Stimulated activated effector memory CD8-positive, alpha-beta T cell treated with anti-CD3 and anti-CD28 coated beads, Interleukin-12 subunit alpha, Interleukin-12 subunit beta, amount 100 ng/mL, for 72 hours (primary cell): ENCODE results near the gene CTPS2.
"Not testable (repeated sequence)": the region's sequence is repeated elsewhere in the genome, so short reads cannot be mapped to it uniquely, and the experiment has no call there.

Source experiments
- ATAC-seq: fragments of 150-1000 bp; cut with Tn5 transposase; 2 replicates; pipeline ENCODE4 v1.10.0; 2021
- DNase-seq, 2 donors: peaks; one replicate each; pipeline ENCODE4 v3.0.0; 2021 to 2022; ENCODE audit warnings: low spot score in 2 of 2
- H3K27ac Mint-ChIP-seq: one replicate; pipeline ENCODE4 v1.8.0; 2022; ENCODE audit warnings: mild to moderate bottlenecking, mixed read lengths
- H3K36me3 Mint-ChIP-seq: one replicate; pipeline ENCODE4 v1.8.0; 2022; ENCODE audit warnings: mild to moderate bottlenecking, mixed read lengths
- H3K4me1 Mint-ChIP-seq: one replicate; pipeline ENCODE4 v1.8.0; 2022; ENCODE audit warnings: mixed read lengths
- H3K4me3 Mint-ChIP-seq: one replicate; pipeline ENCODE4 v1.8.0; 2022; ENCODE audit warnings: mild to moderate bottlenecking, mixed read lengths
- H3K9me3 Mint-ChIP-seq: one replicate; pipeline ENCODE4 v1.8.0; 2022; ENCODE audit warnings: mixed read lengths

Gene CTPS2

DNA sequence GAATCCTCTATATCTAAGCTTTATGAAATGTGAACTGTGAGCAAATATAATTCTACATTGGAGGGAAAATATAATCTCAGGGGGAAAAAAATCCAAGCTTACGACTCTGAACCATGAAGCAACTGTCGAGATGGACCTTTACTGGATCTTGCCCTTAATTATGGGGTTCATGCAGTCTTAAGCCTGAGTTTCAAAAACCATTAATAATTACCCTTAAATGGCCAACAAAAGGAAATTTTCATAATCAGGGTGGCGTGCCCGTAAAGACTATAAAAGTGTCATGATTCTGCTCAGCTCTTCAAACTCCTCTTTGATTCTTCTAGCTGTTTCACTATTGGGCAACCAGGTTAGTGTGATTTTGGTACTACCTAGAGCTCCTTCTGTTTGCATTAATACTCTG lies 62.6 kb downstream of the CTPS2 start, which contains the start of gene S100G:
TSS of gene S100G (plus strand) at position 301 of the 400 bp plus-strand sequence. CDS start 849 bp downstream, outside the sequence.
- H3K27ac Mint-ChIP-seq = no peak within 1 kb of the TSS
- no peak for ATAC-seq
- no peak within 1 kb of the TSS for H3K4me3 Mint-ChIP-seq

GRCh38 chrX:16646366-16647138 lies 65.9 kb downstream of the CTPS2 start:
- H3K36me3 Mint-ChIP-seq = no peaks in the 10 kb centered on the region
- H3K4me3 Mint-ChIP-seq = no peak overlapping the region
- ATAC-seq (no peak), DNase-seq (no peak)
- no peaks in the 10 kb centered on the region for H3K9me3 Mint-ChIP-seq
- H3K4me1 Mint-ChIP-seq = no peaks in the 10 kb centered on the region
- no peak overlapping the region for H3K27ac Mint-ChIP-seq

More for the DNA sequence above, 62.6 kb downstream of the CTPS2 start, which contains the start of gene S100G:
- no peaks in the 10 kb centered on the region for H3K9me3 Mint-ChIP-seq
- no peaks in the 10 kb centered on the region for H3K36me3 Mint-ChIP-seq
- no peaks in the 10 kb centered on the region for H3K4me1 Mint-ChIP-seq
- no peak for DNase-seq

- ATAC-seq = no peak
- H3K36me3 Mint-ChIP-seq = no peaks in the 10 kb centered on the region
- no peaks in the 10 kb centered on the region for H3K4me1 Mint-ChIP-seq
- no peaks in the 10 kb centered on the region for H3K9me3 Mint-ChIP-seq
- no peak overlapping the region for H3K4me3 Mint-ChIP-seq
- H3K27ac Mint-ChIP-seq = no peak overlapping the region
- no peak for DNase-seq
Observed at GRCh38 chrX:16643176-16643575, 69.3 kb downstream of the CTPS2 start.

DNA sequence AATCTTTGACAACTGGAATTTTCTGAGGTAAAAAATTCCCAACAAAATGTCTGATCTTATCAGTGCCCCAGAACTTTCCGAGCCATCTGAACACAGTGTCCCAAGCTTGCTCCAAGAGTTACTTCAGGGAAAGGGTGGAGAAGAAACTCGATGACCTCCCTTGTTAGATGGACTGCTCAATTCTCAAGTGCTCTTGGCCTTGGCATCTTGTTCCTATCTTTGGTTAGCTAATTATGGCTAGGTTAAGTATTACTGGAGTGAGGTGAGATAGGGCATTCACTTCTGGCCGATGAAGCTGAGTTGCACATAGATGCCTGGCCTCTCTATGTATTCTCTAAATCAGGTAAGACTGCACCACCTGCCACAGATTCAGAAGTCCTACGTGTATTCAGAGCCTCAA lies 71.6 kb downstream of the CTPS2 start:
- no peak overlapping the region for H3K4me3 Mint-ChIP-seq
- ATAC-seq = no peak
- no peak overlapping the region for H3K27ac Mint-ChIP-seq
- no peaks in the 10 kb centered on the region for H3K36me3 Mint-ChIP-seq
- no peaks in the 10 kb centered on the region for H3K9me3 Mint-ChIP-seq
- no peaks in the 10 kb centered on the region for H3K4me1 Mint-ChIP-seq
- DNase-seq = no peak

DNA sequence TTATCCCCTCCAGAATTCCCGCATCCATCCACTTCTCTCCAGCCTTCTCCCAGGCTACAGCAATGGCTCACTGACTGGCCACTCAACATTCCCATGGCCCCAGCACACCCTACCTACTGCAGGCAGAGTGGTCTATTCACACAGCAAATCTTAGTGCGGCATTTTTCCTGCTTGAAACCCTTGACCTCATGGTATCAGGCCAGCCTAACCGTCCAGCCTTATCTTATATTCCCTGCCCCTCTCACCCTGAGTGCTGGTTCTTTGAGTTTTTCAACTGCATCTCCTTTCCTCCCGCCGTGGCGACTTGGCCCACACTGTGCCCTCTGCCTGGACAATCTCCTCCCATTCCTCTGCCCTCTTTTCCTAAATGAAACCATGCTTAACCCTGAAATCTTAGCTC lies 72.5 kb downstream of the CTPS2 start:
- ATAC-seq (no peak), DNase-seq (no peak)
- Mint-ChIP-seq H3K9me3 (no peaks in the 10 kb centered on the region), H3K4me1 (no peaks in the 10 kb centered on the region), H3K36me3 (no peaks in the 10 kb centered on the region), H3K4me3 (no peak overlapping the region), H3K27ac (no peak overlapping the region)

- Mint-ChIP-seq H3K9me3 (no peaks in the 10 kb centered on the region), H3K4me1 (no peaks in the 10 kb centered on the region), H3K4me3 (no peak overlapping the region), H3K27ac (no peak overlapping the region), H3K36me3 (no peaks in the 10 kb centered on the region)
- DNase-seq (no peak), ATAC-seq (no peak)
Observed at GRCh38 chrX:16638533-16638932, 73.9 kb downstream of the CTPS2 start.

DNA sequence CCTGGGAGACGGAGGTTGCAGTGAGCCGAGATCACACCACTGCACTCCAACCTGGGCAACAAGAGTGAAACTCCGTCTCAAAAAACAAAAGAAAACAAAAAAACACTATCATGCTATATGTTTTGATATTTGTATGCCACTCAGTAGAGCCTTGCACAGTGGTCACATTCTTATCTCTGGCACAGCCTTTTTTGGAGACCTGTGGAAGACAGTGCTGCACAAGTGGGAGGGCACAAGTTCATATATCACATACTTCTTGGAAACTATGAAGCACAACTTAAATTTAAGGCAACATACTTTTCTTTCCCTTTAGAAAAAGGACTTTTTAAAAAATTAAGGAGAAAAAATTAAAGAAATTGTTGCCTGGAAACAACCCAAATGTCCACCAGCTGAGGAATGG lies 76.9 kb downstream of the CTPS2 start:
- Mint-ChIP-seq H3K36me3 (no peaks in the 10 kb centered on the region), H3K27ac (no peak overlapping the region), H3K9me3 (no peaks in the 10 kb centered on the region), H3K4me1 (no peaks in the 10 kb centered on the region), H3K4me3 (no peak overlapping the region)
- no peak for DNase-seq
- ATAC-seq = no peak

DNA sequence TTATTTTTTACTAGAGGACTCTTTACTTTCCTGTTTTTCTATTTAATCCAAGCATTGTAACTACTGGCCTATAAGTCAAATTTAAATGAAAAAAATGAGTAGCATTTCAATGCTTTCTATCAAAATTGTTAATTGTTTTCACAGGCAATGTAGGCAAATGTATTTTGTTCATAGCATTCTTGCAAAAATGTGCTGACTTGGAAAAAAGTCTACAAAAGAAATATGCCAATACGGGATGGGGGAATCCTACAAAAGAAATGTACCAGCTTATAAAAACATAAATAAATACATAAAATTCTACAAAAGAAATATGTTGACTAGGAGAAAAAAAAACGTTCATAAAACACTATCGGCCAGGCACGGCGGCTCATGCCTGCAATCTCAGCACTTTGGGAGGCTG lies 77.4 kb downstream of the CTPS2 start:
- Mint-ChIP-seq H3K4me3 (no peak overlapping the region), H3K36me3 (no peaks in the 10 kb centered on the region), H3K9me3 (no peaks in the 10 kb centered on the region), H3K27ac (no peak overlapping the region), H3K4me1 (no peaks in the 10 kb centered on the region)
- no peak for DNase-seq
- ATAC-seq = no peak

DNA sequence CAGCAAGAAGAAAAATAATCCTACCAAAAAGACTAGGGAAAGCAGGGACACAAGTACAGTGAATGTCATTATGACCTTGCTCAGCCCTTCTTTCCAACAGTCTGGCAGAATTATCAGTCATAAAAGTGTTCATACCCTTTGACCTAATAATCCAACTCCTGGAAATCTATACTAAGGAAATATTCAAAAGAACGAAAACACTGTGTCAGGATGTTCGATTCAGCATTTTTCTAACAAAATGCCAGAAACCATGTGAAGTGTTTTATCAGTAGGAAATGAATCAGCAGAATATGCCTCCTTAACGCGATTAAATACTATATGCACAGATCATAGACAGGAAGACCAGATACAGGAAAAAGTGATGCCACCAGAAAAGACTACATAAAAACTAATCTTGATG lies 78.7 kb downstream of the CTPS2 start:
- ATAC-seq (no peak), DNase-seq (no peak)
- Mint-ChIP-seq H3K36me3 (no peaks in the 10 kb centered on the region), H3K4me3 (no peak overlapping the region), H3K9me3 (no peaks in the 10 kb centered on the region), H3K4me1 (no peaks in the 10 kb centered on the region), H3K27ac (no peak overlapping the region)

GRCh38 chrX:16629909-16630308 lies 82.6 kb downstream of the CTPS2 start:
- ATAC-seq (no peak), DNase-seq (no peak)
- no peaks in the 10 kb centered on the region for H3K9me3 Mint-ChIP-seq
- no peak overlapping the region for H3K4me3 Mint-ChIP-seq
- H3K27ac Mint-ChIP-seq = no peak overlapping the region
- no peaks in the 10 kb centered on the region for H3K36me3 Mint-ChIP-seq
- H3K4me1 Mint-ChIP-seq = no peaks in the 10 kb centered on the region

DNA sequence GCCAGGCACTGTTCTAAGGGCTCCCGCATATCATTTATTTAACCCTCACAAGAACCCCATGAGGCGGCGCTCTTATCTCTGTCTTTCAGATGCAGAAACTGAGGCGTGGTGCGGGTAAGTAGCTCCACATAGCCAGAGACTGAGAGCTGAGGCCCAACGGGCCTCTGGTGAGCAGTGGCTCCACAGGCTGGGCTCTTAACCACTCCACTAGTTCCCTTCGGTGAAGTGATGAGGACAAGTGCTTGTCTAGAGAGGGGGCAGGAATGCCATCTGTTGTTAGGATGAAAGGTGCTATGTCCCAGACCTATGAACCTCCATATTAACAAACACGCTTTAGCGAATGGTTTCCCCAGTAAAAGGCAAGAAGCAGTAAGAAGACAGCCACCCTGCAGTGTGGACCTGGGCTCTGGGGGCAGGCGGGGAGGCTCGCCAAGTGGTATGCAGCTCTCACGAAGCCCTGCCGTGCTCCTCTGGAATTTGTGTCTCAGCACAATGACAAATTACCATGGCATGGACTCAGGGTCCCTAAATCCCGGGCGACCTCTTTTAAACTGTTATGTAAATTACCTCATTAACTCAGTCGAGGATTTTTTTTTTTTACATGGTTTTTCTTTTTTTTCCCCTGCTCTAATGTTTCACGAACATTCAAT lies 83.4 kb downstream of the CTPS2 start:
- no peak for DNase-seq
- Mint-ChIP-seq H3K27ac (no peak overlapping the region), H3K36me3 (no peaks in the 10 kb centered on the region), H3K4me3 (no peak overlapping the region), H3K4me1 (no peaks in the 10 kb centered on the region), H3K9me3 (no peaks in the 10 kb centered on the region)
- ATAC-seq = no peak

- not testable (repeated sequence) for H3K36me3 Mint-ChIP-seq, H3K27ac Mint-ChIP-seq, H3K9me3 Mint-ChIP-seq, H3K4me3 Mint-ChIP-seq, DNase-seq, ATAC-seq, H3K4me1 Mint-ChIP-seq
Observed at GRCh38 chrX:16628511-16628910, 84.0 kb downstream of the CTPS2 start.

GRCh38 chrX:16619024-16619423 lies 93.4 kb downstream of the CTPS2 start:
- no peak overlapping the region for H3K4me3 Mint-ChIP-seq
- H3K4me1 Mint-ChIP-seq = no peaks in the 10 kb centered on the region
- H3K27ac Mint-ChIP-seq = no peak overlapping the region
- no peak for DNase-seq
- ATAC-seq = no peak
- no peaks in the 10 kb centered on the region for H3K9me3 Mint-ChIP-seq
- peaks cover 3% of the 10 kb centered on the region for H3K36me3 Mint-ChIP-seq

DNA sequence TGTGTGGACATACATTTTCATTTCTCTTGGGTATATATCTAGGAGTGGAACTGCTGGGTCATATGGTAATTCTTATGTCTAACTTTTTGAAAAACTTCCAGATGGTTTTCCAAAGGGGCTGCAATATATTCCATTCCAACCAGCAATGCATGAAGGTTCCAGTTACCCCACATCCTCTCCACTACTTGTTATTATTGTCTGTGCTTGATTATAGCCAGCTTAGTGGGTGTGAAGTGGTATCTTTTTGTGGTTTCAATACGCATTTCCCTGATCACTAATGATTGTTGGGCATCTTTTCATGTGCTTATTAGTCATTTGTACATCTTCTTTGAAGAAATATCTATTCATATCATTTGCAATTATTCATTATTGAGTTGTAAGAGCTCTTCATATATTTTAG lies 94.0 kb downstream of the CTPS2 start:
- no peak overlapping the region for H3K4me3 Mint-ChIP-seq
- H3K27ac Mint-ChIP-seq = no peak overlapping the region
- H3K36me3 Mint-ChIP-seq = peaks cover 7% of the 10 kb centered on the region
- no peak for ATAC-seq
- DNase-seq = no peak
- H3K4me1 Mint-ChIP-seq = no peaks in the 10 kb centered on the region
- no peaks in the 10 kb centered on the region for H3K9me3 Mint-ChIP-seq

DNA sequence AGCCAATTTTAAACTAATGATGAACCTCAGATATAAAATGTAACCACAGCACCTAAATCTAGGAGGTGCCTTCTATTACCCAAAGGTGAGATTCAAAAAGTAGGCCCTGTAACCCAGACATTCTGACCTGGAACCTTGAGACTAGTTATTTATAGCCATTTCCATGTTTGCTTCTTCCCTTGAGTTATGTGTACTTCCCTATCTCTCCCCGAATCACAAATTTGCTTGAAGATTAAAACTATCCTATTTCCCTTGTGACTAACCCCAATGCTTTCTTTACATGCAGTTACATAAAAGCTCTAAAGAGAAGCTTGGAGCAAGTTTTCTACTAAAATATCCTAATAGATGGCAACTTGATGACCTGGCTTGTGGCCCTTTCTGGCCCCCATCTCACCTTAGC lies 95.1 kb downstream of the CTPS2 start:
- no peak overlapping the region for H3K27ac Mint-ChIP-seq
- DNase-seq (no peak), ATAC-seq (no peak)
- no peaks in the 10 kb centered on the region for H3K4me1 Mint-ChIP-seq
- no peaks in the 10 kb centered on the region for H3K9me3 Mint-ChIP-seq
- H3K4me3 Mint-ChIP-seq = no peak overlapping the region
- peaks cover 7% of the 10 kb centered on the region for H3K36me3 Mint-ChIP-seq

DNA sequence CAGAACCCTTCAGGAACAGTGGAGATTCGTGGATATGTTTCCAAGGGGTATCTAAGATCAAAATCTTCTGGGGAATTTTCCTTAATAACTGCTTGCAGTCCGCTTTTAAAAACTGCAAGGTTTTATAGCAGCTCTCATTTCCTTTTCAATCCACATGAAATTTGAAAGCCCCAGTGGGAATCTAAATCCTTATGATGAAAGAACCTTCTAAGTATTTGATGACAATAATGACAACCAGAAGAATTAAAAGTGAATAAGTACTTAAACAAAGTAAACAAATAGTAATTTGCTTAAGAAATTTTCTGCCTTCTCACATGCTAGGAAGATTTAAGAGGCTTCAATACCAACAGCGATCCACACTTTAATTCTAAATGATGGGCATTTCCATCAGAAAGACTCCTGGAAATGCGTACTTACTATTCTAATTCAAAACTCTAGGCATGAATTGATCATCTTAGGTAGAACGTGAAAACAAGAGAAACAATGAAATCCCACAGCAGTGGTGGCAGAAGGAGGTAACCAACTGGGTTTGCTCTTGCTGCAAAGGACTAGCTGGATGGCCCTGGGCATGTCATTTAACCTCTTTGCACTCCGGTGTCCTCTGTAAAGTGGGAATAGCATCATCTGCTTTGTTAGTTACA lies 100.1 kb downstream of the CTPS2 start:
- H3K4me3 Mint-ChIP-seq = no peak overlapping the region
- no peak for ATAC-seq
- H3K36me3 Mint-ChIP-seq = peaks cover 7% of the 10 kb centered on the region
- no peaks in the 10 kb centered on the region for H3K4me1 Mint-ChIP-seq
- H3K27ac Mint-ChIP-seq = no peak overlapping the region
- no peak for DNase-seq
- H3K9me3 Mint-ChIP-seq = no peaks in the 10 kb centered on the region
